Naive thymus-derived CD8-positive, alpha-beta T cell (primary cell): ENCODE measurements around the gene MTRF1L. TPM values are rescaled to one million over a fixed set of nuclear protein-coding genes. Genes with fewer than 3 reads are reported as not detected.
"Not testable (repeated sequence)": the region's sequence is repeated elsewhere in the genome, so short reads cannot be mapped to it uniquely, and the experiment has no call there.

Source experiments
- ATAC-seq, 2 donors: fragments of 150-1000 bp; cut with Tn5 transposase in 1 of 2; sonication (Bioruptor Pico), chemical (Tn5 transposase) in 1 of 2; 1 replicate in 1 of 2; 2 replicates in 1 of 2; pipeline ENCODE4 v1.10.0; 2021; ENCODE audit warnings: mild to moderate bottlenecking in 2 of 2, moderate library complexity in 2 of 2
- POLR2A ChIA-PET: fragments of 350-600 bp; sonication (Branson Sonifier 250); formaldehyde crosslinking; loops from one replicate; lab custom pipeline; 2021; ENCODE audit warnings: antibody characterized with exemption; lab: Charles Lee
- DNase-seq, 10 donors: peaks; one replicate each; pipeline versions ENCODE4 v3.0.0 to v3.0.0-alpha.2; 2020 to 2022
- H3K27ac Mint-ChIP-seq, 10 donors: one replicate each; pipeline ENCODE4 v1.8.0; 2020 to 2022; ENCODE audit warnings: mild to moderate bottlenecking in 10 of 10, mixed read lengths in 10 of 10, moderate library complexity in 4 of 10, inconsistent platforms in 1 of 10
- H3K27me3 Mint-ChIP-seq, 5 donors: one replicate each; pipeline ENCODE4 v1.8.0; 2021 to 2022; ENCODE audit warnings: mixed read lengths in 5 of 5
- H3K36me3 Mint-ChIP-seq, 3 donors: one replicate each; pipeline ENCODE4 v1.8.0; 2020 to 2022; ENCODE audit warnings: mixed read lengths in 3 of 3, mild to moderate bottlenecking in 2 of 3, inconsistent platforms in 1 of 3
- H3K4me1 Mint-ChIP-seq, 4 donors: one replicate each; pipeline ENCODE4 v1.8.0; 2021 to 2022; ENCODE audit warnings: mixed read lengths in 4 of 4
- H3K4me3 Mint-ChIP-seq, 10 donors: one replicate each; pipeline ENCODE4 v1.8.0; 2020 to 2022; ENCODE audit warnings: mild to moderate bottlenecking in 10 of 10, mixed read lengths in 10 of 10, moderate library complexity in 6 of 10, inconsistent platforms in 1 of 10
- H3K9me3 Mint-ChIP-seq, 9 donors: one replicate each; pipeline ENCODE4 v1.8.0; 2020 to 2022; ENCODE audit warnings: mixed read lengths in 9 of 9, mild to moderate bottlenecking in 3 of 9, inconsistent platforms in 1 of 9, moderate library complexity in 1 of 9
- polyA plus RNA-seq, 3 donors: library from polyadenylated mRNA; unstranded; fragments of 300-500 nt; fragmentation: Illumina TruSeq; gene quantifications; one replicate each; pipeline ENCODE4 v1.2.3, GENCODE V29; 2021
- total RNA-seq, 8 experiments: library from RNA in 2 of 8; stranded (reverse) in 2 of 8; gene quantifications; one replicate each; pipeline ENCODE4 v1.2.3 and lab custom pipeline; 2021 to 2026

MTRF1L gene
- total and polyA plus RNA-seq, 5 experiments from 2014 or later: 7.3 to 17.4 (median 9.5) TPM

GRCh38 chr6:152981989-152982903 is 20.3 kb downstream of the MTRF1L start:
- POLR2A ChIA-PET: interaction anchor here (0.6 to 1.4 kb wide), 6 partner anchors 9 to 1965 kb away, joined by 3 to 6 read pairs (median 4); partner anchors contain the start of gene RMND1
- H3K4me1 Mint-ChIP-seq: peaks cover 20 to 67% (median 43%) of the 10 kb centered on the region in 4 donors
- H3K9me3 Mint-ChIP-seq: no peaks in the 10 kb centered on the region
- peaks cover 0 to 3% (median 0%) of the 10 kb centered on the region in 5 donors for H3K27me3 Mint-ChIP-seq
- peak overlapping the region; percentile 89 to 100 (median 98) for H3K4me3 Mint-ChIP-seq
- H3K27ac Mint-ChIP-seq: peak overlapping the region in 2 of 10 donors; percentile 21 to 96
- ATAC-seq (no peak), DNase-seq (peak in 1 of 10 donors; percentile 60)
- H3K36me3 Mint-ChIP-seq: peaks cover 0 to 16% (median 0%) of the 10 kb centered on the region in 3 donors

DNA sequence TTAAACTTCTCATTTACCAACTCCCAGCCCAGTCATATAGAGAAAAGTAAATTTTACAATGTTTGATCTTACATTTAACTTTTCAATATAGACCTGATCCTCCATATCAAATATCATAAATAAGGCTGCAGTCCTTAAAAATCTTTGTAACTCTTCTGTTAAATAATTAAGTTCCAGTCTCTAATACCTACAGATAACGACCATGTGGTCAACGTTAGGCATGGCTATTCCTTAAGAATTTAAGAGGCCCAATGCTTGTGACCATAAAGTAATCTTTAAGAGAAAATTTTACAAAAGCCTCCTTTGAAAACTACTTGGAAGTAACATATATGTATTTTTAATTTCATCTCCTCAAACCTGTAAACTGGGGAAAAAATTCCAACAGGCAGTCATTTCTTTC is 21.3 kb downstream of the MTRF1L start:
- H3K4me1 Mint-ChIP-seq: peaks cover 18 to 72% (median 45%) of the 10 kb centered on the region in 4 donors
- peaks cover 0 to 13% (median 0%) of the 10 kb centered on the region in 3 donors for H3K36me3 Mint-ChIP-seq
- DNase-seq: no peak
- no peak for ATAC-seq
- H3K27me3 Mint-ChIP-seq: peaks cover 0 to 3% (median 0%) of the 10 kb centered on the region in 5 donors
- H3K9me3 Mint-ChIP-seq: no peaks in the 10 kb centered on the region
- no peak overlapping the region for H3K27ac Mint-ChIP-seq
- peak overlapping the region in 8 of 10 donors; percentile 16 to 84 (median 52) for H3K4me3 Mint-ChIP-seq
- POLR2A ChIA-PET: no interaction called here

- Mint-ChIP-seq H3K9me3 (no peaks in the 10 kb centered on the region), H3K27me3 (peaks cover 0 to 3% (median 0%) of the 10 kb centered on the region in 5 donors), H3K36me3 (peaks cover 0 to 15% (median 3%) of the 10 kb centered on the region in 3 donors), H3K4me3 (peak overlapping the region in 6 of 10 donors; percentile 29 to 76 (median 48)), H3K4me1 (peaks cover 18 to 74% (median 46%) of the 10 kb centered on the region in 4 donors), H3K27ac (peak overlapping the region in 1 of 10 donors; percentile 6)
- no peak for ATAC-seq
- POLR2A ChIA-PET: no interaction called here
- DNase-seq: no peak
Measured at GRCh38 chr6:152980656-152981055, 21.9 kb downstream of the MTRF1L start.

DNA sequence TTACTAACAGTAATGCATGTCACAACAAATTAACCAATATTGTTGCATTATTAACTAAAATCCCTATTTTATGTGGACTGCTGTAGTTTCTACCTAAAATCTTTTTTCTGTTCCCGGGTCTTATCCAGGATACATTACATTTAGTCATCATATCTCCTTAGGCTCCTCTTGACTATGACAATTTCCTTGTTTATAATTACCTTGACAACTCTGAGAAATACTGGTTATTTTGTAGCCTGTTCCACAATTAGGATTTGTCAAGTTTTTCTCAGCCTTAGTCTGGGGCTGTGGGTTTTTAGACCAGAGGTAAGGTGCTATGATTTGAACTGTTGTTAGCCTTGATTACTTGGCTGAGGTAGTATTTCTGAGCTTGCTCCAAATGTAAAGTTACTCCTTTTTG is 23.4 kb downstream of the MTRF1L start:
- POLR2A ChIA-PET: no interaction called here
- Mint-ChIP-seq H3K27me3 (peaks cover 0 to 3% (median 0%) of the 10 kb centered on the region in 5 donors), H3K36me3 (peaks cover 6 to 28% (median 16%) of the 10 kb centered on the region in 3 donors), H3K4me3 (no peak overlapping the region), H3K27ac (no peak overlapping the region), H3K4me1 (peaks cover 16 to 72% (median 46%) of the 10 kb centered on the region in 4 donors), H3K9me3 (peaks cover 0 to 5% (median 0%) of the 10 kb centered on the region in 9 donors)
- DNase-seq: no peak
- ATAC-seq: no peak

DNA sequence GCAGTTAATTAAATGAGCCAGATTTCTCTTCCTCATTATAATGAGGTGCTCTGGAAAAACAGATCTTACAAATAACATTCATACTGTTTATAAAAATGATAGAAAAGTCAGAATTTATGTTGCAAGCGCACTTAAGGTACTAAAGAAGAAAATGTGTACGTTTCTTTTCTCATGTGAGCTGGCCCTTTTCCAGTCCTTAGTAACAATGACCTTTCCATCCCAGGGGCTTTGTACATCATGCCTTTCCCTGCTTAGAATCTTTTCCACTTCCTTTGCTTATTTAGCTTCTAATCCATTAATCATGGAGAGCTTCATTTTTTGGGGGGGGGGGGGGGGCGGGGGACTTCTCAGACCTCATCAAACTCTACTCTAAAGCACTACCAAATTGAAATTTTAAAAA is 24.5 kb downstream of the MTRF1L start:
- POLR2A ChIA-PET: no interaction called here
- no peak for DNase-seq
- no peak for ATAC-seq
- peaks cover 12 to 72% (median 45%) of the 10 kb centered on the region in 4 donors for H3K4me1 Mint-ChIP-seq
- H3K9me3 Mint-ChIP-seq: peaks cover 0 to 5% (median 0%) of the 10 kb centered on the region in 9 donors
- no peak overlapping the region for H3K27ac Mint-ChIP-seq
- H3K4me3 Mint-ChIP-seq: no peak overlapping the region
- H3K36me3 Mint-ChIP-seq: peaks cover 11 to 39% (median 27%) of the 10 kb centered on the region in 3 donors
- H3K27me3 Mint-ChIP-seq: no peaks in the 10 kb centered on the region

- H3K27ac Mint-ChIP-seq: no peak overlapping the region
- peaks cover 14 to 44% (median 32%) of the 10 kb centered on the region in 3 donors for H3K36me3 Mint-ChIP-seq
- H3K4me1 Mint-ChIP-seq: peaks cover 12 to 69% (median 45%) of the 10 kb centered on the region in 4 donors
- no peak for DNase-seq
- POLR2A ChIA-PET: no interaction called here
- no peak overlapping the region for H3K4me3 Mint-ChIP-seq
- peaks cover 0 to 5% (median 0%) of the 10 kb centered on the region in 9 donors for H3K9me3 Mint-ChIP-seq
- ATAC-seq: no peak
- no peaks in the 10 kb centered on the region for H3K27me3 Mint-ChIP-seq
Measured at GRCh38 chr6:152977556-152977955, 25.0 kb downstream of the MTRF1L start.

- peaks cover 15 to 51% (median 38%) of the 10 kb centered on the region in 3 donors for H3K36me3 Mint-ChIP-seq
- H3K9me3 Mint-ChIP-seq: peaks cover 0 to 5% (median 0%) of the 10 kb centered on the region in 9 donors
- H3K27me3 Mint-ChIP-seq: no peaks in the 10 kb centered on the region
- no peak for DNase-seq
- peaks cover 12 to 64% (median 40%) of the 10 kb centered on the region in 4 donors for H3K4me1 Mint-ChIP-seq
- H3K27ac Mint-ChIP-seq: peak overlapping the region in 1 of 10 donors; percentile 37
- POLR2A ChIA-PET: no interaction called here
- no peak overlapping the region for H3K4me3 Mint-ChIP-seq
- ATAC-seq: no peak
Measured at GRCh38 chr6:152976749-152977148, 25.8 kb downstream of the MTRF1L start.

DNA sequence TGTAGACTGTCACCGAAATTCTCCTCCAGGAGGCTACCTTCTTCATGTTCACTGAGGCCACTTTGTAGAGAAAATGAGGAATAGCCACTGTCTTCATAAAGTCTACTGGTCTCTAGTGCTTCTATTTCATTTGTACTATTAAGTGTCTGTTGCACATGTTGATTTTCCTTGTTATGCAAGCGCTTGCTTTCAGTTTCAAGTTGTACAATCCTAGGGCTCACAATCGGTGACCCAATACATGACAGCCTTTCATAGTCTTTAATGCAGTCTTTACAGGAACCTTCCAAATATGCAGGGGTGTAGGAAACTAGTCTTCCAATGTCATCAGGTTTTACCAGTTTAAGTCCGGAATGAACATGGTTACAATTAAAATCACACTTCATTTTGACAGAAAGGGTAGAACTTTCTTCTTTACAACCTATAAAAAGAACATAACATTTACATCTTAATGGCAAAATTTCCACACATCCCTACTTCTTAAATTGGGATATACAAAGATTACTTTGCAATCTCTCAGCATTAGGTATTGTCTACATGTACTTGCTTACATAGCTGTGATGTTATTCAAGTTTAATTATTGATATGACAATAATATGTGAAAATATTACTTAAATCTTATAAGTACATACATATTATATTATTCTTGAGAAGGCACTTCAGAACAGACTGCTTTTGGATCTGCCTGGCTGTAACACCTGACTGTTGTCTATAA is 27.1 kb downstream of the MTRF1L start:
- POLR2A ChIA-PET: interaction anchor here (0.5 kb wide), 1 partner anchor 1524 kb away, joined by 7 read pairs; no protein-coding TSS in a partner anchor

DNA sequence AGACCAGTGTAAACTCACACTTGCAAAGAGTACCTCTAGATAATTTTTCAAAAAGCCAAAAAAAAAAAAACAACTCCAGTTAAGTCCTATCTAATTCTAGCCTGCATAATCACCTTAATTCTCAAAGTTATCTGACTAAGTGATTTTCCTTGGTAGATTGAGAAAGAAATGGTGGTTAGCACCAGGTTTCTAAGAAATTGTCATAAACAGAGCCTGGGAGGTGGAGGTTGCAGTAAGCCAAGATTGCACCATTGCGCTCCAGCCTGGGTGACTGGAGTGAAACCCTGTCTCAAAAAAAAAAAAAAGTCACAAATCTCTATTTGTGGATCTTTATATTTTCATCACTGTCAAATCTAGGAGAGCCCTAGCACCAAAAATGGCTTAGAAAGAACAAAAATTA is 28.6 kb downstream of the MTRF1L start:
- Mint-ChIP-seq H3K27ac (no peak overlapping the region), H3K27me3 (no peaks in the 10 kb centered on the region), H3K4me1 (peaks cover 6 to 44% (median 24%) of the 10 kb centered on the region in 4 donors), H3K36me3 (peaks cover 40 to 70% (median 63%) of the 10 kb centered on the region in 3 donors), H3K4me3 (no peak overlapping the region), H3K9me3 (peaks cover 0 to 23% (median 13%) of the 10 kb centered on the region in 9 donors)
- ATAC-seq (no peak), DNase-seq (no peak)
- POLR2A ChIA-PET: no interaction called here

More for the DNA sequence above, 27.1 kb downstream of the MTRF1L start:
- Mint-ChIP-seq H3K4me3 (peak overlapping the region in 2 of 10 donors; percentile 14 to 32), H3K27me3 (no peaks in the 10 kb centered on the region), H3K4me1 (peaks cover 9 to 51% (median 29%) of the 10 kb centered on the region in 4 donors), H3K27ac (peak overlapping the region in 4 of 10 donors; percentile 6 to 54 (median 28)), H3K36me3 (peaks cover 26 to 59% (median 49%) of the 10 kb centered on the region in 3 donors), H3K9me3 (peaks cover 0 to 9% (median 2%) of the 10 kb centered on the region in 9 donors)
- ATAC-seq: no peak
- no peak for DNase-seq

DNA sequence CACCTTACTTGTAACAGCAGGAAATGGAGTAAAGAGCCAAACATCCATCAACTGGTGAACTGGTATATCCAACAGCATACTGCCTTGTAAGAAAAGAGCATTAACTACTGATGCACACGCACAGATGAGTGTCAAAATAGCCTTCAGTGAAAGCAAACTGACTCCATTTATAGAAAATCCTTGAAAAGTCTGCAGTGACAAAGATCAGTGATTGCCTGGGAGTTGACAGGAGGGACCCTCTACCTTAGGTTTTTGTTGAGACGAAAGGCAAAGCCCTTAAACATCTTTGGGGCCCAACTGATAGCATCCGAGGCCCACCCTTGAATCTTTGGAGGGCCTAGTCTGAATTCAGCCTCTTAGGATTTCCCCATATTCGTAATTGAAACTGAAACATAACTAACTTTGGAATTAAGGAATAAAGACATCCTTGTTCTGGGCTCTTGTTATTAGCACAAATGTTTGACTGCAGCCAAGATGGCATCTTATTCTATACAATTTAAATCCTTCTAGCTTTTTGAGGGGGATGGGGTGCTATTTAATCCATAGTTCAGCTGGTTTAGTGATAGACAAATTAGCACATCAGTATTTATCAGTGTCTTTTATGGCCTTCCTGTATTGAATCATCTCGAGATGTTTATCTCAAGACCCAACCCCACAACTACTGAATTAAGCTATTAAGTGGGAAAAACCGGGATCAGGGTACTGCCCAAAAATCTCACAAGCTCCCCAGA is 32.7 kb downstream of the MTRF1L start:
- DNase-seq (no peak), ATAC-seq (no peak)
- POLR2A ChIA-PET: interaction anchor here (0.8 kb wide), 1 partner anchor 13 kb away, joined by 4 read pairs; the partner anchor contains the start of gene FBXO5
- Mint-ChIP-seq H3K27ac (no peak overlapping the region), H3K36me3 (peaks cover 36 to 66% (median 56%) of the 10 kb centered on the region in 3 donors), H3K4me3 (no peak overlapping the region), H3K27me3 (no peaks in the 10 kb centered on the region), H3K9me3 (peaks cover 12 to 62% (median 33%) of the 10 kb centered on the region in 9 donors), H3K4me1 (peaks cover 0 to 13% (median 6%) of the 10 kb centered on the region in 4 donors)

DNA sequence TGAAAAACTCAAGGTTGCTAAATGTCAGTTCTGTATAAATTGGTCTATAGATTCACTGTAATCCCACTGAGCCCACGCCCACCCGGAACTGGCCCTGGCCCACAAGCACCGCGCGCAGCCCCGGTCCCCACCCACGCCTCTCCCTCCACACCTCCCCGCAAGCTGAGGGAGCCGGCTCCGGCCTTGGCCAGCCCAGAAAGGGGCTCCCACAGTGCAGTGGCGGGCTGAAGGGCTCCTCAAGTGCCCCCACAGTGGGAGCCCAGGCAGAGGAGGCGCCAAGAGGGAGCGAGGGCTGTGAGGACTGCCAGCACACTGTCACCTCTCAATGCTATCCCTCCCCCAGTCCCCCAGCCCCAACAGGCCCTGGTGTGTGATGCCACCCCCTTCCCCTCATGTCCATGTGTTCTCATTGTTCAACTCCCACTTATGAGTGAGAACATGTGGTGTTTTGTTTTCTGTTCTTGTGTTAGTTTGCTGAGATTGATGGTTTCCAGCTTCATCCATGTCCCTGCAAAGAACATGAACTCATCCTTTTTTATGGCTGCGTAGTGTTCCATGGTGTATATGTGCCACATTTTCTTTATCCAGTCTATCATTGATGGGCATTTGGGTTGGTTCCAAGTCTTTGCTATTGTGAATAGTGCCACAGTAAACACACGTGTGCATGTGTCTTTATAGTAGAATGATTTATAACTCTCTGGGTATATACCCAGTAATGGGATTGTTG is 36.2 kb downstream of the MTRF1L start:
- H3K27ac Mint-ChIP-seq, H3K4me3 Mint-ChIP-seq, DNase-seq, ATAC-seq, H3K4me1 Mint-ChIP-seq, POLR2A ChIA-PET: not testable (repeated sequence)
- Mint-ChIP-seq H3K27me3 (peaks cover 0 to 10% (median 0%) of the 10 kb centered on the region in 5 donors), H3K9me3 (peaks cover 13 to 68% (median 32%) of the 10 kb centered on the region in 9 donors), H3K36me3 (peaks cover 23 to 34% (median 30%) of the 10 kb centered on the region in 3 donors)
